WTC11 (cell line): Measurements from ENCODE around the gene SLIT1.

Experiments
- ETV6 ChIP-seq: sonication (generic); formaldehyde crosslinking; IDR thresholded peaks from 2 replicates; pipeline ENCODE4 v1.8.1; 2022; ENCODE audit warnings: mild to moderate bottlenecking, missing genetic modification reagents
- FOXP1 ChIP-seq: sonication (generic); formaldehyde crosslinking; IDR thresholded peaks from 2 replicates; pipeline ENCODE4 v1.8.0; 2022; ENCODE audit warnings: missing genetic modification reagents, mild to moderate bottlenecking, moderate library complexity, borderline replicate concordance
- SMAD4 ChIP-seq: sonication (generic); formaldehyde crosslinking; IDR thresholded peaks from 2 replicates; pipeline ENCODE4 v1.8.0; 2022; ENCODE audit warnings: mild to moderate bottlenecking, missing genetic modification reagents
- TF ChIP-seq, protein P1 (sequence below): fragments of 200-600 bp; IDR thresholded peaks from 2 replicates; pipeline ENCODE4 v1.8.0; 2022; ENCODE audit warnings: antibody characterized with exemption
- TF ChIP-seq, protein P2 (sequence below): sonication (generic); formaldehyde crosslinking; IDR thresholded peaks from 2 replicates; pipeline ENCODE4 v1.8.1; 2023; ENCODE audit warnings: mild to moderate bottlenecking, missing genetic modification reagents, moderate library complexity
- TF ChIP-seq, protein P3 (sequence below): sonication (generic); formaldehyde crosslinking; conservative IDR thresholded peaks from 2 replicates; pipeline ENCODE4 v1.8.1; 2022; ENCODE audit warnings: mild to moderate bottlenecking, missing genetic modification reagents

DNA sequence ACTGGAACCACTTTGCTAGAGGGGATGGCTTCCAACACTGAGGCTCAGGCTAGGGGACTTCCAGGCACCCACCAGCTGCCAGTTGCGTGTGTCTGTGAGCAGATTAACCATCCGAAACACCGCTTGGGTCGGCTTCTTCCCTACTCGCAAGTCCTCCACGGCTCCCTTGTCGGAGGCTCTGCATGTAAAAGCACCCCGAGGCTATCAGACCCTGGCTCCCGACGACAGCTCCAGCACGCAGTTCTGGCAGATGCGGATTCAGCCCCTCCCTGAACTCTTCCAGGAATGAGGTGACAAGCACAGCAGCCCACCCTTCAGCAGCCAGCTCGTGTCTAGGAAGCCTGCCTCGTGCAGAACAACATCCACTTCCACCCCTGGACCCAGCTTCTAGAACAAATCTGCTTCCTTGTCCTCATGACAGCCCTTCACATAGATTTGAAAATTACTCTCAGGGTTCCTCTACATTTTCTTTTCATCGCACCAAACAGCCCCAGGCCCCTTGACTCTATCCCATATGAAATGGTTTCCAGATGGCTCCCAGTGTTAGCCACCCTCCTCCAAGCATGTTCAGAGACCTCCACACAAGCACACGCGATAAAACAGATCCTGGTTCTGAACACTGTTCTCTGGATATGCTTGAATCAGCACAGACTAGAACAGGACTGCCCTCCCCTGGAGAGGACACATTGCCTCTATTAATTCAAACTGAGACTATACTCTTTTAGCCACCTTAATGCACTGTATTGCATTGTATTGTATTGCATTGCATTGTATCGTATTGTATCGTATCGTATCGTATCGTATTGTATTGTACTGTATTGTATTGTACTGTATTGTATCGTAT, 44.6 kb downstream of the SLIT1 start:
- TF ChIP-seq FOXP1 (CRISPR knock-in tag) (no peak), SMAD4 (no peak), ETV6 (CRISPR knock-in tag) (no peak)
- TF ChIP-seq, protein P1, sequence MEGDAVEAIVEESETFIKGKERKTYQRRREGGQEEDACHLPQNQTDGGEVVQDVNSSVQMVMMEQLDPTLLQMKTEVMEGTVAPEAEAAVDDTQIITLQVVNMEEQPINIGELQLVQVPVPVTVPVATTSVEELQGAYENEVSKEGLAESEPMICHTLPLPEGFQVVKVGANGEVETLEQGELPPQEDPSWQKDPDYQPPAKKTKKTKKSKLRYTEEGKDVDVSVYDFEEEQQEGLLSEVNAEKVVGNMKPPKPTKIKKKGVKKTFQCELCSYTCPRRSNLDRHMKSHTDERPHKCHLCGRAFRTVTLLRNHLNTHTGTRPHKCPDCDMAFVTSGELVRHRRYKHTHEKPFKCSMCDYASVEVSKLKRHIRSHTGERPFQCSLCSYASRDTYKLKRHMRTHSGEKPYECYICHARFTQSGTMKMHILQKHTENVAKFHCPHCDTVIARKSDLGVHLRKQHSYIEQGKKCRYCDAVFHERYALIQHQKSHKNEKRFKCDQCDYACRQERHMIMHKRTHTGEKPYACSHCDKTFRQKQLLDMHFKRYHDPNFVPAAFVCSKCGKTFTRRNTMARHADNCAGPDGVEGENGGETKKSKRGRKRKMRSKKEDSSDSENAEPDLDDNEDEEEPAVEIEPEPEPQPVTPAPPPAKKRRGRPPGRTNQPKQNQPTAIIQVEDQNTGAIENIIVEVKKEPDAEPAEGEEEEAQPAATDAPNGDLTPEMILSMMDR, result no peak
- TF ChIP-seq, protein P2, sequence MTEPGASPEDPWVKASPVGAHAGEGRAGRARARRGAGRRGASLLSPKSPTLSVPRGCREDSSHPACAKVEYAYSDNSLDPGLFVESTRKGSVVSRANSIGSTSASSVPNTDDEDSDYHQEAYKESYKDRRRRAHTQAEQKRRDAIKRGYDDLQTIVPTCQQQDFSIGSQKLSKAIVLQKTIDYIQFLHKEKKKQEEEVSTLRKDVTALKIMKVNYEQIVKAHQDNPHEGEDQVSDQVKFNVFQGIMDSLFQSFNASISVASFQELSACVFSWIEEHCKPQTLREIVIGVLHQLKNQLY, result no peak
- TF ChIP-seq, protein P3, sequence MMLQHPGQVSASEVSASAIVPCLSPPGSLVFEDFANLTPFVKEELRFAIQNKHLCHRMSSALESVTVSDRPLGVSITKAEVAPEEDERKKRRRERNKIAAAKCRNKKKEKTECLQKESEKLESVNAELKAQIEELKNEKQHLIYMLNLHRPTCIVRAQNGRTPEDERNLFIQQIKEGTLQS (CRISPR knock-in tag), result no peak
